ENCODE data around the gene SLC13A2.
"Not testable (repeated sequence)": the region's sequence is repeated elsewhere in the genome, so short reads cannot be mapped to it uniquely, and the experiment has no call there.

SLC13A2 gene

DNA sequence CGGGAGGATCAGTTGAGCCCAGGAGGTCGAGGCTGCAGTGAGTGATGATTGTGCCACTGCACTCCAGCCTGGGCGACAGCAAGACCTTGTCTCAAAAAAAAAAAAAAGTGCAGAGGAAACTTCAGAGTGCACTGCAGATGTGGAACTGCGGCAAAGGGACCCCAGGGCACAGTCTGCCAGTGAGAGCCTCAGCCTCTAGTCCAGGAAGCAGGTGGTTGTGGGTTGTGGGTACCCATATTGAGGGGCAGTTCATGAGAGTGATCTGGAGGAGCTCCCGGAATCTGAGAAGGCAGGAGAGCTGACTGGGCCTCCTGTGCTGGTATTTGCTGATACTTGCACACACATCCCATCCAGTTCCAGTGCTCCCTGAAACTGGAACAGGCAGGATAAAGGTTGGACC lies 45.8 kb downstream of the SLC13A2 start:
- DNase-seq, result no peak

- no peak for DNase-seq
Observed at GRCh38 chr17:28520687-28521086, 47.2 kb downstream of the SLC13A2 start.

DNA sequence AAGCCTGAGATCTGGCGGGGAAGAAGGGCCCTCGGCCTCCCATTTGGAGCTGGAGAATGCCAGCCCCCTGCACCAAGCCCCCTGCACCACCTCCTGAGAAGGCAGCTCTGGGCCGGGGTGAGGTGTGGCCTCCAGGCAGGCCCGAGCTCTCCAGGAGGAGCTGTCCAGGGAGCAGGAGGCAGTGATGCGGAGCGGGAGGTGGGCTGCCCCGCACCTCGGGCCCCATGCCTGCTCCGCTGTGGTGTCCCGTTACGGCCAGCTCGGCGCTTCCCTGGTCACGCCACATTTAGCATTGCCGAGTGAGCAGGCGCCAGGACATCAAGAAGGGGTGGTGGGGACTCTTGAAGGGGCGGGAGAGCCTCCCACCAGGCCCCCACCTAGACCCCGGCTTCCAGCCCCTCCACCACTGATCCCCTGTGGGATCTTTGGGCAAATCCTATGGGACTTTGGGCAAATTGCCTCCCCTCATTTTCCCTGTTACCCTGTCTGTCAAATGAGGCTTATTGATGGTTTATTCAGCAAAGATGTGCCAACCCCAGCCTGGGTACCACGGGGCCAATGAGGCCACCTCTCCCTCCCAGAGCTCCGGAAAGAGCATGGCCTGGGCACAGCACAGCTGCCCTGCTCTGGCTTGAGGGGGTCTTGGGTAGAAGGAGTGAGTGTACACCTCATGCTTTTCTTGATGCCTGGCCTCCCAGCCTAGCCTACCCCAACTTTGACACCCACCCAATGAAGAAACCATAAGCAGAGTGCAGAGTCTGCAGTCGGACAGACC lies 48.1 kb downstream of the SLC13A2 start:
- no peak for DNase-seq

DNA sequence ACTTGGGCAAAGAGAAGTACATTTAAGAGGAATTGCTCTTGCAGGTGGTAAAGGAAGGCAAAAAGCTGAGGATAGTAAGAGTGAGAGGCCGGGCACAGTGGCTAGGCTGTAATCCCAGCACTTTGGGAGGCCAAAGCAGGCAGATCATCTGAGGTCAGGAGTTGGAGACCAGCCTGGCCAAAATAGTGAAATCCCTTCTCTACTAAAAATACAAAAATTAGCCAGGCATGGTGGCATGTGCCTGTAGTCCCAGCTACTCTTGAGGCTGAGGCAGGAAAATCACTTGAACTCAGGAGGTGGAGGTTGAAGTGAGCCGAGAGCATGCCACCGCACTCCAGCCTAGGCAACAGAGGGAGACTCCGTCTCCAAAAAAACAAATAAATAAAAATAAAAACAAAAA lies 48.8 kb downstream of the SLC13A2 start:
- not testable (repeated sequence) for DNase-seq

DNA sequence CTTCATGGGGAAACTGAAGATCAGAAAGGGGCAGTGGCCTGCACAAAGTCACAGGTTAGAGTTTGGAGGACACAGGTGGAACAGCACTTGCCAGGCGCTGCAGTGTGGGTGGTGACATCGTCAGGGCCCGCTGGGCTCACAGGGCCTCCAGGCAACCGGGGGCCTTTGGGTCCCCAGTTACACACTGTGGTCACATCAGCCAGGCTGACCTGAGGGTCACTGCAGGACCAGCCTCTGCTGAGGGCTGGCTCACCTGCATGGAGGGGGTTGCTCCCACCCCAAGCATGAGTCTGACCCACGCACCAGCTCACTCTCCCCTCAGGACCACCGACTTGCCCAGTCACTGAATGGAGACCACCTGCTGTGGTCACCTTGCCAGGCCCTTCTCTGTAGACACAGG lies 49.7 kb downstream of the SLC13A2 start:
- no peak for DNase-seq

- no peak for DNase-seq
Observed at GRCh38 chr17:28523876-28524275, 50.4 kb downstream of the SLC13A2 start.

DNA sequence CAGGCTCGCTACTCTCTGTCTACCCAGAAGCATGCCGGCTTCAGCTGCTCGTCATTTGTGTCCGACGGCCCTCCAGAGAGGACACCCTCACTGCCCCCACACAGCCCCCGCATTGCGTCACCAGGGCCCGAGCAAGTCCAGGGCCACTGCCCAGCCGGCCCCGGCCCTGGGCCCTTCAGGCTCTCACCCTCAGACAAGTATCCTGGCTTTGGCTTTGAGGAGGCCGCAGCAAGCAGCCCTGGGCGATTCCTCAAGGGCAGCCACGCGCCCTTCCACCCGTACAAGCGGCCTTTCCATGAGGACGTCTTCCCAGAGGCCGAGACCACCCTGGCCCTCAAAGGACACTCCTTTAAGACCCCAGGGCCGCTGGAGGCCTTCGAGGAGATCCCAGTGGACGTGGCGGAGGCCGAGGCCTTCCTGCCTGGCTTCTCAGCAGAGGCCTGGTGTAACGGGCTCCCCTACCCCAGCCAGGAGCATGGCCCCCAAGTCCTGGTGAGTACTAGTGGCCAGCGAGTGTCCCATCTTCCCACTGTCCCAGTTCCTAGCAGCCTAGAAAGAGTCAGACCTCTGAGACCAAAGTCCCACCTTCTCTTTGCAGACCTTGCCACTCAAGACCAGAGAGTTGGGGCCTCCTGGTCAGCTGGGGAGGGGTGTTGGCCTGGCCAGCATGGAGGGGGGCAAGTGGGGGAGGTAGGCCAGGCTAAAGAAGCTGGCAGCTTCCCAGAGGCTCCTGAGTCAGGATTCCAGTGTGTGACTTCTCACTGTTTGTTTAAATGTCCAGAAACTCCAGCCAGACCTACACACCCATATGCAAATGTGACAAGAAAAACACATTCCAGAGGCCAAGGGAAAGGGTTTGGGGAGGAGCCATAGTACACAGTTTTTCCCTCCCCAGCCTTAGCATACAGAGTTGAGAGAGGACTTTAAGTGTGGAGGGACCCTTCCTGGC lies 51.3 kb downstream of the SLC13A2 start:
- DNase-seq, result no peak

GRCh38 chr17:28526381-28526780 lies 52.9 kb downstream of the SLC13A2 start:
- DNase-seq, result no peak

- DNase-seq, result no peak
Observed at GRCh38 chr17:28527181-28527681, 53.8 kb downstream of the SLC13A2 start.

DNA sequence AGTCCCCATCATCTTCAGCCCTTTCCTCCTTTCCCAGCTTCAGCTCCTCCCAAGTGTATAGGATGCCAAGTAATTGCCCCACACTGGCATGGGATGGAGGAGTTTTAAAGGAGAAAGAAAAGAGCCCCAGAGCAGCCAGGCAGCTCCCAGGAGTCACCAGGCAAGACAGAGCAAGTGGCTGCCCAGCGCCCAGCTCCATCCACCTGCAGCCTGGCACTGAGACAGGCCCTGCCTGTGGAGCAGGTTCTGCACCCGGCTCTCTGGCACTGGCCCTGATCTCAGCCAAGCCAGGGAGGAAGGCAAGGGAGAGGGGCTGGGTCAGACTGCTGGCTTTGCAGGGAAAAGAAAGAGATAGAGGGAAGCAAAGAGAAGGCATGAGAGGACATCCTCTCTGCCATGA lies 54.4 kb downstream of the SLC13A2 start:
- no peak for DNase-seq

DNA sequence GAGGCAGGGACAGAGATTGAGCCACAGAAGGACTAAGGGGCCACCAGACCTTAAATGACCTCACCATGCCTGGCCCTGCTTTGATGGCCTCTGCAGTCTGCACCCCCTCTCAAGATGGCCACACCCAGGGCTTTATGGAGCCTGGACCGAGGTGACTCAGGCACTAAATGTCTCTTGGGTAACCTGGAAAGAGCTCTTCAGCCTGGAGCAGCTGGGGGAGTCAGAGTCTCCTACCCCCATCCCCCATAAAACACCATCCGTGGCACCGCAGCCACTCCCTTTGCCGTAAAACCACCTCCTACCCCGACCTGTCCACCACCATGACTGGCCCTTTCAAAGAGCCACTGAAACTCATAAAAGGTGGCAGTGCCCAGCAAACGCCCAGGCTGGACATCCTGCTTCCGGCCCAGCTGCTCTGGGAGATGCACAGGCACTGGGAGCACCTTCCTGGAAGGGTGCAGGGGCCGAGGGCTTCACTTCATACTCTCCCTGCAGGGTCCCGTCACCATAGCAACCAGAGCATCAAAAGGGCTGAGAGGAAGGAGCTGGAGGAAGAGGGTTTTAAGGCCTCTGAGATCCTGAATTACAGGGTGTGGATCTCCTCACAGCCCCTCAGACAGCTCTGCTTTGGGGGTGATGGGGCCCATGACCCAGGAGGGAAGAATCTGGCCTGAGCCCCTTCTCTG lies 55.0 kb downstream of the SLC13A2 start:
- DNase-seq, result no peak

DNA sequence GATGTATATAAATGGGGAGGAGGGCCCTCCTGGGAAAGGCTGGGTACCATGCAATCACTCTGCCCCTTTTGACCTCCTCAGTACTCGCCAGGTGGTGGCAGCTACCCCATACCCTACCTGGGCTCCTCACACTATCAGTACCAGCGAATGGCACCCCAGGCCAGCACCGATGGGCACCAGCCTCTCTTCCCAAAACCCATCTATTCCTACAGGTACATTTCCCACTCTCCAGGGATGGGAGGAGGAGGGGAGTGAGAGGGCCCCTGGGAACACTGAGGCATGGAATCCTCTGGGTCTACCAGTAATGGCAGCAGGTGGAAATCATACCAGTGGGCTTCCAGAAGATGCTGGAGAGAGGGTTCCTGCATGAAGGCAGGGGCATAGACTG lies 55.6 kb downstream of the SLC13A2 start:
- DNase-seq, result no peak

DNA sequence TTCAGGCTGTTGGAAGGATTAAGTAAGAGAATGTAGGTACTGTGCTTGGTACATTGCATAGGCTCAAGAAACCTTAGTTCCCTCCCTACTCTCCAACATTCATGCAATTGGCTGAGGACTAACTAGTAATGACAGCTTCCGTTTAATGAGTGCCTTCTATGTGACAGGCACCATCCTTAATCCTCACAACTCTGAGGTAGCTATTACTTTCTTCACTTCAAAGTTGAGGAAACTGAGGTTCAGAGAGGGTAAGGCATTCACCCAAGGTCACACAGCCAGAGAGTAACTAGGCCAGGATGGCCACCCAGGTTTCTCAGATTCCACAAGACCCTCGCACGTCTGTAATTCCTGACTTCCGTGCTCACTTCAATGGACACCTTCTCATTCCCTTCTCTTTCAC lies 56.8 kb downstream of the SLC13A2 start:
- DNase-seq, result no peak

DNA sequence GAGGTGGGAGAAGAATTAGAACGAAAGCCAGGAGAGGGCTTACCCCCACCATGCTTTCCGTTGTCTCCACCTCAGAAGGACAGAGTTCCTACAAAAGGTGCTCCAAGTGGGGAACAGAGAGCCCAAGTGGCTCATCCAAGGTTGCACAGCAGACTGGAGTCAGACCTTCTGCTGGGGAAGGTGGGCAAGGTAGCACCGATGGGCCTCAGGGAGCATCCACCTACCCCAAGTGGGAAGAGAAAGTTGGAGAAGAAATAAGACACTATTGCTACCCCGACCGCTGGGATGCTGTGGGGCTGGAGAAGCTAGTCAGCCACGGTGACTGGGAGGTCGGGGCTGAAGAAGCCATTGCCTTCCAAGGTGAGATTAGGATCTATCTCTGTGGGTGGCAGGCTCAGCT lies 57.5 kb downstream of the SLC13A2 start:
- no peak for DNase-seq

DNA sequence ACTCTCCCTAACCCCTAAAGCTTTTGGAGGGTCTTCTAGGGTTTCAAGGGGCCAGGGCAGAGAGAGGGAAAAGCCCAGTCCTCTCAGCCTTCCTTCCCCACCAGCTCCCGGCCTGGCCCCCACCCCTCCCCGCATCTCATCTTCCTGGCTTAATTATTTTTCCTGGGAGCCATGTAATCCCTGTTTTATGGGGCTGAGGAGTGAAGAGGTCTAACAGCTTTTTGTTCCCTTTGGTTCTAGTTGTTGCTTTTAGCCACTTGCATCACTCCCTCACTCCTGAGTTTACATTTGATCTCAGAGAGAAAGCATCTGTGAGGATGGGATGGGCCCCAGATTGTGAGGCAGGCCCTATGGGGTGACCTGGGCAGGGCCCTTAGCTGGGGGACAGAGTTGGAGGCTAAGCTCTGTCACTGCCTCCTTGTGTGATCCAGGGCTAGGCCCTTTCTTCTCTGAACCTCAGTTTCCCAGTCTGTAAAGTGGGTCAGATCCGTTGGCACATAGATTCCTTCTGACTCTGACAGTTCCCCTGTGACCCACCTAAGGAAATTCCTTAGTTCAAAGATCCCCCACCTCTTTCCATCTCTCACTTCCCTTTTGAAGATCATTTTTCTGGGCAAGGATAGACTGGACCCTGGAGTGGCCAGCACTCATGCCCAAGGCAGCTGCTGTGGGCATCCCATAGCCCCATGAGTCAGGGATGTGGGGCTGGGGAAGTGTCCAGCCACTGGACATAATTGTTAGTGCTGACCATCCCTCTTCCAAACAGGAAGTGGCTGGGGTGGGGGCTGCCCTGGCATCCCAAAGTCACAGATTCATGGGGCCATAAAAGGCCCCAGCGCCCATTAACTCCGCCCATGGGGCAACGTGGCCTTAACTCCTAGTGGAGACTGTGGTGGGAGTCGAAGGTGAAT lies 58.9 kb downstream of the SLC13A2 start:
- DNase-seq, result no peak

- no peak for DNase-seq
Observed at GRCh38 chr17:28533091-28533807, 59.8 kb downstream of the SLC13A2 start.

DNA sequence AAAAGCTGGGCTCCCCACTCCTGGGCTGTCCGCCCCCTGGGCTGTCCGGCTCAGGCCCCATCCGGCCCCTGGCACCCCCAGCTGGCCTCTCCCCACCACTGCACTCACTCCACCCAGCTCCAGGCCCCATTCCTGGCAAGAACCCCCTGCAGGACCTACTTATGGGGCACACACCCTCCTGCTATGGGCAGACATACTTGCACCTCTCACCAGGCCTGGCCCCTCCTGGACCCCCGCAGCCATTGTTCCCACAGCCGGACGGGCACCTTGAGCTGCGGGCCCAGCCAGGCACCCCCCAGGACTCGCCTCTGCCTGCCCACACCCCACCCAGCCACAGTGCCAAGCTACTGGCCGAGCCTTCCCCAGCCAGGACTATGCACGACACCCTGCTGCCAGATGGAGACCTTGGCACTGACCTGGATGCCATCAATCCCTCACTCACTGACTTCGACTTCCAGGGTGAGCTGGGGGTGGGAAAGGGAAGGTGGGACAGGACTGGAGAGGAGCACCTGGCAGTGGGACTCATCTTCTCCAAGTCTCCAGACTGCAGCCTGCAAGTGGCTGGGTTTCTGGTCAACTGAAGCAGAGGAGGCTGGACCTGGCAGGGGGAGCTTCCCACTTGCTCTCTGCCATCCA lies 61.4 kb downstream of the SLC13A2 start:
- no peak for DNase-seq

DNA sequence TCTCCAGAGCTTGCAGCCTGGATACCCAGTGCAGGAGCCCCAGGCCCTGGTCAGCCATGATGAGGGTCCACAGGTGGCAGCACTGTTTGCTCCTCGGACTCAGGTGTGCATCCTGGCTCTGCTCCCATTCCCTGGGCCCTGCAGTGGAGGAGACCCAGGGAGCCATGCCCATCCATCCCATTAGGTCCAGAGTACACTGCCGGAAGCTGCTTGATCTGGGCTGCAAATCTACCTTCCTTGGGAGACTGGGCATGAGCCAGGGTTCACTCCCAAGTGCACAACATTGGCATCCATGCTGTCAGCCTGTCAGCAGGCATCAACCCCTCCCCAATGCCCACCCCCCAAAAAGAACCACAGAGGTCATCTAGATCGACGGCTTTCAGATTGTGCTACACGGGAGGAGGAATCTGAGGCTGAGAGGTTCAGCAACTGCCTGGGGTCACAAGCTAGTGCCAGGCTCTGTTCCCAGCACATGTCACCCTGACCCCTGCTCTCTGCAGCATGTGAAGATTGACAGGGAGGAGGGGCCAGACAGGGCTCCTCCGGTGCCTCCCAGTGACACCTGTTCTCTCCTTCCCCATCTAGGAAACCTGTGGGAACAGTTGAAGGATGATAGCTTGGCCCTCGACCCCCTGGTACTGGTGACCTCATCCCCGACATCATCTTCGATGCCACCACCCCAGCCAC lies 63.2 kb downstream of the SLC13A2 start:
- no peak for DNase-seq

- no peak for DNase-seq
Observed at GRCh38 chr17:28537219-28537610, 63.8 kb downstream of the SLC13A2 start.

GRCh38 chr17:28538296-28538895 lies 65.0 kb downstream of the SLC13A2 start:
- DNase-seq, result no peak
